HG03442 (cell line): ENCODE data around the gene HIVEP3.

Experiments used
- ATAC-seq: cut with Tn5 transposase; IDR thresholded peaks from one replicate; pipeline ENCODE4 v1.9.1; 2021; ENCODE audit warnings: mild to moderate bottlenecking, moderate library complexity; ENCODE audit not compliant: unreplicated experiment

Gene HIVEP3

GRCh38 chr1:41545996-41546832, 372.5 kb downstream of the HIVEP3 start:
- ATAC-seq, result no peak

DNA sequence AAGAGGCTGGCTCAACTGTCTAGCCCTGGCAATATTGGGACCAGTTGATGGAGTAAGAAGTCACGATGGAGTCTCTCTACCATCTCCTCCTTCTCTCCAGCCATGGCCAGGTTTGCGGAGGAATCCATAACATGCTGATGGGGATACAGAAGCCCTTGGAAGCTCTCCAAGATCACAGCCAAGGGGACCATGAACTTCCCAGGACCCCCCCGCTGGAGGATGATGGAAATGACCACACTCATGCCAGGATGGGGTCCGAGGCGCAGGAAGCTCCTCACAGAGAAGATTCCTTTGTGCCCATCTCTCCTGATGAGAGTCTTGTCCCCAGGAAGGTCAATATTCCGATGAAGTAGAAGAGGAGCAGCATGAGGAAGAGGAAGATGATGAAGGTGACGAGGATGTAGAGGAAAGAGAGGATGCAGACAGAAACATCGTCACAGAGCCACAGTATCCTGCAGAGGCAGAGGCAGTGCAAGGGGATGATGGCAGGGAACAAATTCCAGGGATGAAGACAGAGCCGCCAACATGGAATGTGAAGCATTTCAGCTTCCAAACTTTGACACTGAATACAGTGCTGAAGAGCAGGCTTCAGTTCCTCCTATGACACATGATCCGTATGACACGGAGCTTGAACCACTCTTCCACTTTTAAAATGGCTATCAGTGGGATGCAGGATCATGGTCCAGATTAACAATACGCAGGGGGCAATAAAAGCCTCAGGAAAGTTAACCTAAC, 376.4 kb downstream of the HIVEP3 start:
- no peak for ATAC-seq

DNA sequence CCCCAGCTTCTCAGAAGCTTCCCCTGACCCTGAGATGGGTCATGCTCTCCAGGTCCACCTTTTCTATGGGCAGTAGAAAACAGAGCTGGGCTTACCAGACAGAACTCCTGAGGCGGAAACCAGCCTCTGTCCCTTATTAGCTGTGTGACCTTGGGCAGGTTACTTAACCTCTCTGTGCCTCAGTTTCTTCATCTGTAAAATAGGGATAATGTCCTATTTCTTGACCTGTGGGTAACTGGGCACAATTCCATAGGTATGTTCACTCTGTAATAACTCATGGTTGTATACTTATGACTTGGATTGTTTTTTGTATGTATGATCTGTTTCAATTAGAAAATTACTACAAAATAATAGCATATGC, 377.1 kb downstream of the HIVEP3 start:
- ATAC-seq, result no peak

- no peak for ATAC-seq
These were observed 377.7 kb downstream of the HIVEP3 start for GRCh38 chr1:41540886-41541591.

DNA sequence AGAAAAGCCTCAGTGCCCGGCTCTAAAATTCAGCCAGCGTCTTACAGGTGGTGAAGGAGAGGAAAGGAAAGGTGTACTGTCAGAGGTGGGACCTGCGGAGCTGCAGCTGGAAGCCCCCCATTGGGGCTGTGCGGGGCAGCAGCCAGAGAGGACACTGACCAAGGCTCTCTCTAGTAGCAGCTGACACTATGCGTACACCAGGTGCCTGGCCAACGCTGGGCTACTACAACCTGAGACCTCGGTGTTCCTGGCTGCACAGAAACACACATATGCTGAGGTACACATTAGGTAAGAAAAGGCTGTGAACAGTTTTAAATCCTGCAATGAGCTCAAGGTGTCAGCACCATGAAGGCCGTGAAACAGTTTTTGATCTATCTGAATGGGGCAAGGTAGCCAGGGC, 378.7 kb downstream of the HIVEP3 start:
- no peak for ATAC-seq

DNA sequence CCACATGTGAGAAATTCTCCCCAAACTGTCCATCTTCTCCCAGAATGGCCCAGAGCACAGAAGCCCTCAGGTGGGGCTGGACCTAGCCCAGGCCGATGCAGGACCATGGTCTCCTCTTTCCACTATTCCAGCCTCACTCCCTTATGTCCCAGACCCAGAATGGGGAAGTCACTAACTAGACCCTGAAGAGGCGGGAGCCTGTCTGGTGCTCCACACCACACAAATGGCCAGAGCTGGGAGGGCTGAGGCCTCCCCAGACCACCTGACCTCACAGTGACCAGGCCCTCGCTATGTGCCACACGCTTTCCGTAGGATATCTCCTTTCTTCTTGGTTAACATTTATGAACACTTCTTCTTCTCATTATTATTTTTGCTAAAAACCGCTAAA, 379.3 kb downstream of the HIVEP3 start:
- ATAC-seq, result no peak

- ATAC-seq, result no peak
These were observed 379.8 kb downstream of the HIVEP3 start for GRCh38 chr1:41538741-41539417.

- ATAC-seq, result no peak
These were observed 380.9 kb downstream of the HIVEP3 start for GRCh38 chr1:41537788-41538351.

DNA sequence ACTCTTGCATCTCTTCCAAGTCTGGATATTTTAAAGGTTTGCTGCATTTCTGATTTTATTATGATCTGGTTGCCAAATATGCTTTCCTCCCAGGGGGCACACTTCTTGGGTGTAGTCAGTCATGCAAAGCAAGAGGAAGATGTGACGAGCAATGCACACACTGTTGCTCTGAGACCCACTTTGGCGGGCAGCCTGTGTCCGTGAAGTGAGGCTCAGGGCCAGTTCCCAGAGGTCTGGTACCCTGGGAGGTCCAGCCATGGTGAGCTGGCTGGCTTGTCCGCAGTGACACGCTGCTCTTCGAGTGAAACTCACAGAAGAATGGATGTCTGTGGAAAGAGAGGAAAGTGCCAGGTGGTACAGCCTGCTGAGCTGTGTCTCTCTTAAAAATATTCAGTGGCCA, 381.5 kb downstream of the HIVEP3 start:
- ATAC-seq, result no peak

- no peak for ATAC-seq
These were observed 382.3 kb downstream of the HIVEP3 start for GRCh38 chr1:41536361-41536802.

DNA sequence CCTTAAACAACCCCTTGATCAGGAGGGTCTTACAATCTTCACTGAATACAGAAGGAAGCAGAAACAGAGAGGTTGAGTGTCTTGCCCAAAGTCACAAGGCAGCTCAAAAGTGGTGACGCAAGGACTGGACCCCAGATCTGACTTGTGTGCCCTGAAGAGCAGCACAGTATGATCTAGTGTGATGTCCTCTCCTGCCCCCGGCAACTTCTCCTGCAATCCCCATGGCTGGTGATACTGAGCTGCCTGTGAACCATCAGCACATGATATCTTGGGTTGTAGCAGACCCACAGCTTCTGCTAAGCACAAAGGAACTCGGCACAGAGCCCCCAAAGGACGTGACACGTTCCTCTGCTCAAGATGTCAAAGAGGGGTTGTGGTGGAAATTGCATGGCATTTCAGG, 383.0 kb downstream of the HIVEP3 start:
- no peak for ATAC-seq

DNA sequence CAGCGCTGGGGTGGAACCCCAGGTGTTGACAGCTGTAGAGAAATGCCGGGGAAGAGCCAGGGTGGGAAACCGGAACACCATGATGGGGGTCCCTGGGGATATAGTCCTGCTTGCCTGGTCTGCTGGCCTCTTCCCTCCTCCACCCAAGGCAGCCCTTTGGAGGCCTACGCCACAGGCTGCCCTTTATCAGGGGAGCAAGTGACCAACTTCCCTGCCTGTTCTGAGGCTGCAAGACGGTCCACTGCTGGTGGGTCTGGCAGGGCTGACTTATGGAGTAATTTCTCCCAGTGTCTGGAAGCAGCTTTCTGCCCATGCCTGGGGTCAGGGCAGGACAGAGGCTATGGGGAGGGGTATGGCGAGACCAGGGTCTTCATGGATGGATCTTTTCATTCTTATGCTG, 383.4 kb downstream of the HIVEP3 start:
- no peak for ATAC-seq

DNA sequence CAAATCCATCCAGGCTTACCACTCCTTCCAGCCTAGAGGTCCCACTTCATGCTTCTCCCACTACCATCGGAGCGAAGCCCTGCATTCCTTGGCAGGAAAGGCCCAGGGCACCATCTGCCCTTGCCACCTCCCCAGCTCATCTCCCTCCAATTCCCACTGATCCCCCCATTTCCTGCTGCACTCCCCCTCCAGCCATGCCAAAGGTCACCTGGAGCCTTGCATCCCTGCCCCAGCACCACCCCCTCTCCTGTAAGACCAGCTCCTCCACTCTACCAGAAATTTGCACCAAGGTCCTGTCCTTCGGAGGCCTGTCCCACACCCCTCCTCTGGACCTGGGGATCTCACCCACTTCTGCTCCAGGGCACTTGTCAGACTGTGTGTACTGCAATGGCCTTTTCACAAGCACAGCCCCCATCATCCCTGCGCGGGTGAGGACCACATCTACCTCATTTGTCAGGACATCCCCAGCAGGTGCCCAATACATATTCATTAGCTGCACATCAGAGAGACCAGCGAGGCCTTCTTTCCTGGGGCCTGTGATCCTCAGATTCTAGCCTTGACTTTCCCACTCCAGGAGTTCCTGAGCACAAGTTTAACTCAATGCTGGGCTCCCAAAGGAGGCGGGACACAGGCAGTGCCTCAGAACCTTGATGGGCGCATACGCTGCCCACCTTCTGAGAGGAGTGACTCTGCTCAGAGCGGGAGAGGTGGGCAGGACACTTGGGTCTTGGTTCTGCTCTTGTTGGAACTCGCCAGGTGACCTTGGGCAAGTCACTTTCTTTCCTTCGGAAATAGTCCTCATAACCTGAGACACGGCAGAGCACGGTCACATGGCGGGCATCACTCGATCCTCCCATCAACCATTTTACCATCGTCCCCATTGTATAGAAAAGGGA, 384.3 kb downstream of the HIVEP3 start:
- no peak for ATAC-seq

DNA sequence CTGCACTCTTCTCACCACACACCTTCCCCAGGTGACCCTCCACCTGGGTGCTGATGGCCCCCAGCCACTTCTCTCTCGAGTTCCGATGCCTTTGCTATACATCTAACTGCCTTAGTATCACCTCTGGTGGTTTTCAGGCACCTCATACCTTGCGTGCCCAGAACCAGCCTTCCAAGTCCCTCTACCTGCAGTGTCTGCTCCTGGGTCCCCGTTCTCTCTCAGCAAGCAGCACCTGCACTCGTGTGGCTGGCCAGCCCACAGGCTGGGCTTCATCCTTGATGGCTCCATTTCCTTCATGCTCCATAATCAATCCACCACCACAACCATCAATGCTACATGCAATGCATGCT, 385.0 kb downstream of the HIVEP3 start:
- no peak for ATAC-seq

DNA sequence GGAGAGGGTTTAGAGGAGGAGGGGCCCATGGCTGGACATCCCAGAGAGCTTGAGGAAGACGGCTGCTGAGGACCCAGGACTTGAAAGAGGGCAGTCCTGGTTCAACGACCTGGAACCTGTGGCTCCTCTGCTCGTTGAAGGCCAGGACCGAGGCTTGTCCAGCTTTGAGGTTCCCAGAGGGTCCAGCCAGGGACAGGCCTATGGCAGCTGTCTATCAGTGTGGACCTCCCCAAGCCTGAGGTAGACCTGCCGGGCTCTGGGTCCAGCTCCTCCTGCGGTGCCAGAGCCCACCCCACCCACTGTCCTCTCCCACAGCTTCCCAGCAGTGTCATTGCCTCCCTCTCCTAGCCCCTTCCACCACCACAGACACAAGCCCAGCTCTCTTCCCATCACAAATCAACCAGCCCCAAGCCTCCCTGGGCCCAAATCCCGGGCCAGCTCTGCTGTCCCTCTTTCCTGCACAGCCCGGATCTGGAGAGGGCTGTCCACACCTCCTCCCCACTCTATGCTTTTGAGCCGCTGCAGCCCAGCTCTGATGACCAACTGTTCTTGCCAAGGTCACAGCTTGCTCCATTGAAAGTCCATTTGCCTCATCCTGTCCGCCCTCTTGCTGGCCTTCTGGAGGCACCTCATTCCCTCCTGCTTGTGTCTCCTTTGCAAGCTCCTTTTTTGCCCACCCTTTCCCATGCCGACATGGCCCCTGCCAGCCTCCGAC, 385.5 kb downstream of the HIVEP3 start:
- ATAC-seq, result no peak

GRCh38 chr1:41532206-41532975, 386.3 kb downstream of the HIVEP3 start:
- ATAC-seq, result no peak

DNA sequence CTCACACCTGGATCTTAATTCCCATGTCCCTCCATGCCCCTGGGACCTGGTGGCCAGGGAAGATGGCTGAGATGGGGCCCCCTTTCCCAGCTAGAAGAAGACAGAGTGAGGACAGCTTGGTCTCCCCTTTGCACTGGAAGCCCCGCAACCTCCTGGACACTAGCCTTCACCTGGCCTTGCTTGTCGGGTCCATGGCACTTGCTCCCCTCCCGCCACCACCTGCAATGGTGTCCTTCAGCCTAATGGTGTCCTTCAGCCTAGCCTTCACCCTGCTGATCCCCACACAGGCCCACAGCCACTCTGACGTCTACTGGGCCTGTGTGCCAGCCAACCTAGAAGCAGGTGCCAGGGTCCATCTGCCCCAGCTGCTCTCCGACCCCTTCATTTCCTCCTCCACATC, 388.3 kb downstream of the HIVEP3 start:
- ATAC-seq, result no peak

GRCh38 chr1:41529621-41530395, 388.9 kb downstream of the HIVEP3 start:
- ATAC-seq, result no peak
